ENCODE data around the gene MOXD1. TPM values are rescaled to one million over a fixed set of nuclear protein-coding genes. Genes with fewer than 3 reads are reported as not detected.

Gene MOXD1
- total RNA-seq, 1 donor from 2014 or later = 8.0 TPM

- TF ChIP-seq CTCF (IDR thresholded peaks at IDR 0.05) = no peak
- H3K27ac Mint-ChIP-seq (ENCODE audit: unreplicated experiment) = no peak overlapping the region
- no peaks in the 10 kb centered on the region for H3K9me3 Mint-ChIP-seq (ENCODE audit: unreplicated experiment)
- no peak for DNase-seq (ENCODE audit: extremely low spot score, unreplicated experiment)
- no peaks in the 10 kb centered on the region for H3K27me3 Mint-ChIP-seq (ENCODE audit: unreplicated experiment)
- peaks cover 13% of the 10 kb centered on the region for H3K4me1 Mint-ChIP-seq (ENCODE audit: unreplicated experiment)
- H3K36me3 Mint-ChIP-seq (ENCODE audit: unreplicated experiment) = no peaks in the 10 kb centered on the region
- no peak overlapping the region for H3K4me3 Mint-ChIP-seq (ENCODE audit: unreplicated experiment)
Observed at GRCh38 chr6:132247381-132248159, 153.7 kb downstream of the MOXD1 start.

GRCh38 chr6:132246632-132247270, 154.5 kb downstream of the MOXD1 start:
- TF ChIP-seq CTCF (IDR thresholded peaks at IDR 0.05) = no peak
- Mint-ChIP-seq H3K4me3 (ENCODE audit: unreplicated experiment) (no peak overlapping the region), H3K27ac (ENCODE audit: unreplicated experiment) (no peak overlapping the region), H3K9me3 (ENCODE audit: unreplicated experiment) (no peaks in the 10 kb centered on the region), H3K27me3 (ENCODE audit: unreplicated experiment) (no peaks in the 10 kb centered on the region), H3K4me1 (ENCODE audit: unreplicated experiment) (peaks cover 13% of the 10 kb centered on the region), H3K36me3 (ENCODE audit: unreplicated experiment) (no peaks in the 10 kb centered on the region)
- DNase-seq (ENCODE audit: extremely low spot score, unreplicated experiment) = no peak

GRCh38 chr6:132246120-132246617, 155.1 kb downstream of the MOXD1 start:
- Mint-ChIP-seq H3K27me3 (ENCODE audit: unreplicated experiment) (no peaks in the 10 kb centered on the region), H3K9me3 (ENCODE audit: unreplicated experiment) (no peaks in the 10 kb centered on the region), H3K4me3 (ENCODE audit: unreplicated experiment) (no peak overlapping the region), H3K36me3 (ENCODE audit: unreplicated experiment) (no peaks in the 10 kb centered on the region), H3K27ac (ENCODE audit: unreplicated experiment) (no peak overlapping the region), H3K4me1 (ENCODE audit: unreplicated experiment) (peaks cover 13% of the 10 kb centered on the region)
- DNase-seq (ENCODE audit: extremely low spot score, unreplicated experiment) = no peak
- no peak for TF ChIP-seq CTCF (IDR thresholded peaks at IDR 0.05)

Other genes starting within 250 kb of the MOXD1 start
- 49.3 and 55.4 TPM in 2 replicates for gene STX7, start 111.6 kb upstream of the MOXD1 start, total RNA-seq
- gene TAAR9, start 136.8 kb upstream of the MOXD1 start, total RNA-seq = not detected in 2 replicates
- not detected in 2 replicates for gene TAAR8, start 151.2 kb upstream of the MOXD1 start, total RNA-seq
- not detected in 2 replicates for gene TAAR6, start 168.8 kb upstream of the MOXD1 start, total RNA-seq
- gene TAAR5, start 188.3 kb upstream of the MOXD1 start, total RNA-seq = not detected in 2 replicates
- gene TAAR2, start 222.8 kb upstream of the MOXD1 start, total RNA-seq = not detected in 2 replicates